HEK293 (cell line): ENCODE measurements around the gene MATN3.
"Not testable (repeated sequence)": the region's sequence is repeated elsewhere in the genome, so short reads cannot be mapped to it uniquely, and the experiment has no call there.

Experiments
- CTCF ChIA-PET: fragments of 350-600 bp; formaldehyde crosslinking; extraction: SDS; loops from one replicate; lab custom pipeline; 2021; ENCODE audit warnings: antibody characterized with exemption; lab: Yijun Ruan, JAX
- POLR2A ChIA-PET: fragments of 300-600 bp; formaldehyde crosslinking; extraction: SDS; loops from one replicate; lab custom pipeline; 2020; ENCODE audit warnings: antibody characterized with exemption, inconsistent platforms; lab: Yijun Ruan, JAX
- H3K27ac ChIP-seq: fragments of 200-500 bp; sonication (Bioruptor generic); 2 replicates; pipeline ENCODE4 v1.5.1; 2014; ENCODE audit warnings: low read depth, low read length, control low read depth, inconsistent platforms; ENCODE audit errors: extremely low read depth
- H3K36me3 ChIP-seq, 2 experiments: fragments of 200-500 bp in 1 of 2; sonication (Bioruptor generic) in 1 of 2; 1 replicate in 1 of 2; 2 replicates in 1 of 2; pipeline ENCODE4 v1.5.1; 2014 to 2017; ENCODE audit warnings: inconsistent platforms in 2 of 2, low read length in 2 of 2; ENCODE audit not compliant: control insufficient read depth in 2 of 2, insufficient read depth in 1 of 2
- H3K4me1 ChIP-seq: fragments of 200-500 bp; sonication (Bioruptor generic); 2 replicates; pipeline ENCODE4 v1.5.1; 2014; ENCODE audit warnings: mild to moderate bottlenecking, low read length, inconsistent platforms; ENCODE audit not compliant: control insufficient read depth, insufficient read depth
- H3K4me3 ChIP-seq: 2 replicates; pipeline ENCODE4 v1.5.1; 2011; ENCODE audit warnings: low read depth, mild to moderate bottlenecking, control low read depth, low read length, moderate library complexity
- H3K9me3 ChIP-seq: fragments of 200-500 bp; sonication (Bioruptor generic); 2 replicates; pipeline ENCODE4 v1.5.1; 2014; ENCODE audit warnings: low read depth, low read length, inconsistent platforms; ENCODE audit not compliant: control insufficient read depth, insufficient read depth
- GLIS1 ChIP-seq: fragments of 450-650 bp; formaldehyde crosslinking; IDR thresholded peaks from 2 replicates; pipeline ENCODE4 v1.5.1; 2016; ENCODE audit warnings: missing biosample characterization, missing genetic modification characterization
- KLF17 ChIP-seq: fragments of 450-650 bp; formaldehyde crosslinking; IDR thresholded peaks from 2 replicates; pipeline ENCODE4 v1.5.1; 2016; ENCODE audit warnings: missing biosample characterization, missing genetic modification characterization
- OSR2 ChIP-seq: fragments of 450-650 bp; formaldehyde crosslinking; IDR thresholded peaks from 2 replicates; pipeline ENCODE4 v1.5.1; 2016; ENCODE audit warnings: missing biosample characterization, missing genetic modification characterization
- TCF7L2 ChIP-seq: IDR thresholded peaks from 2 replicates; pipeline ENCODE4 v1.6.1; 2011; ENCODE audit warnings: low read depth, mild to moderate bottlenecking, inconsistent platforms, low read length, moderate library complexity, borderline replicate concordance
- ZFHX2 ChIP-seq: fragments of 450-650 bp; formaldehyde crosslinking; conservative IDR thresholded peaks from 2 replicates; pipeline ENCODE4 v1.5.1; 2016; ENCODE audit warnings: missing biosample characterization, missing genetic modification characterization
- ZNF121 ChIP-seq: fragments of 450-650 bp; formaldehyde crosslinking; IDR thresholded peaks from 2 replicates; pipeline ENCODE4 v1.5.1; 2016; ENCODE audit warnings: missing biosample characterization, missing genetic modification characterization
- ZNF404 ChIP-seq: fragments of 450-650 bp; formaldehyde crosslinking; IDR thresholded peaks from 2 replicates; pipeline ENCODE4 v1.5.1; 2017; ENCODE audit warnings: missing biosample characterization, missing genetic modification characterization
- ZNF549 ChIP-seq: fragments of 450-650 bp; IDR thresholded peaks from 2 replicates; pipeline ENCODE4 v1.5.1; 2018; ENCODE audit warnings: missing biosample characterization, missing genetic modification characterization, mild to moderate bottlenecking, inconsistent platforms, moderate library complexity
- ZSCAN16 ChIP-seq: fragments of 450-650 bp; formaldehyde crosslinking; IDR thresholded peaks from 2 replicates; pipeline ENCODE4 v1.5.1; 2016; ENCODE audit warnings: missing biosample characterization, missing genetic modification characterization
- TF ChIP-seq, protein P1 (sequence below): fragments of 450-650 bp; formaldehyde crosslinking; IDR thresholded peaks from 2 replicates; pipeline ENCODE4 v1.5.1; 2016; ENCODE audit warnings: missing biosample characterization, missing genetic modification characterization
- TF ChIP-seq, protein P2 (sequence below): fragments of 450-650 bp; formaldehyde crosslinking; IDR thresholded peaks from 2 replicates; pipeline ENCODE4 v1.5.1; 2017; ENCODE audit warnings: missing biosample characterization, missing genetic modification characterization
- TF ChIP-seq, protein P3 (sequence below): fragments of 450-650 bp; formaldehyde crosslinking; IDR thresholded peaks from 2 replicates; pipeline ENCODE4 v1.5.1; 2017; ENCODE audit warnings: missing biosample characterization, missing genetic modification characterization

Gene MATN3

DNA sequence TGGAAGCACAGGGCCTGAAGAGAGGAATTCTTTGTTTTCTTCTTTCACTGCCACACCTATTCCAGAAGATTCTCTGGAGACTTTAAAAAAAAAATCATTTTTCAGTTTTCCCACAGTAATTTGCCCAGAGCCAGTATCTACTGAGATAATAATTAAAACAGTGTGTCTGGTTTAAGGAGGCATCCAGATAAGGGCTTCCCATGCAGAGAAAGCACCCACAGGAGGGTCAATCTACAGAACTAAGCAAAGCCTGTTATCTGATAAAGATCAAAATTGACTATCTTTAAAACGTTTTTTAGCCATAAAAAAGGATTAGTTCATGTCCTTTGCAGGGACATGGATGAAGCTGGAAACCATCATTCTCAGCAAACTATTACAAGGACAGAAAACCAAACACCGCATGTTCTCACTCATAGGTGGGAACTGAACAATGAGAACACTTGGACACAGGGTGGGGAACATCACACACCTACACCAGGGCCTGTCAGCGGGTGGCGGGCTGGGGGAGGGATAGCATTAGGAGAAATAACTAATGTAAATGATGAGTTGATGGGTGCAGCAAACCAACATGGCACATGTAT, 33.3 kb upstream of the MATN3 start:
- peaks cover 22% of the 10 kb centered on the region for H3K4me1 ChIP-seq
- peak; percentile 61; the same call in 1 of the 2 replicates for TF ChIP-seq GLIS1 (tag by site-specific recombination)
- peak; percentile 59 for TF ChIP-seq OSR2 (tag by site-specific recombination)
- TF ChIP-seq, protein P1, sequence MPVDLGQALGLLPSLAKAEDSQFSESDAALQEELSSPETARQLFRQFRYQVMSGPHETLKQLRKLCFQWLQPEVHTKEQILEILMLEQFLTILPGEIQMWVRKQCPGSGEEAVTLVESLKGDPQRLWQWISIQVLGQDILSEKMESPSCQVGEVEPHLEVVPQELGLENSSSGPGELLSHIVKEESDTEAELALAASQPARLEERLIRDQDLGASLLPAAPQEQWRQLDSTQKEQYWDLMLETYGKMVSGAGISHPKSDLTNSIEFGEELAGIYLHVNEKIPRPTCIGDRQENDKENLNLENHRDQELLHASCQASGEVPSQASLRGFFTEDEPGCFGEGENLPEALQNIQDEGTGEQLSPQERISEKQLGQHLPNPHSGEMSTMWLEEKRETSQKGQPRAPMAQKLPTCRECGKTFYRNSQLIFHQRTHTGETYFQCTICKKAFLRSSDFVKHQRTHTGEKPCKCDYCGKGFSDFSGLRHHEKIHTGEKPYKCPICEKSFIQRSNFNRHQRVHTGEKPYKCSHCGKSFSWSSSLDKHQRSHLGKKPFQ: peak; percentile 96
- TF ChIP-seq, protein P2, sequence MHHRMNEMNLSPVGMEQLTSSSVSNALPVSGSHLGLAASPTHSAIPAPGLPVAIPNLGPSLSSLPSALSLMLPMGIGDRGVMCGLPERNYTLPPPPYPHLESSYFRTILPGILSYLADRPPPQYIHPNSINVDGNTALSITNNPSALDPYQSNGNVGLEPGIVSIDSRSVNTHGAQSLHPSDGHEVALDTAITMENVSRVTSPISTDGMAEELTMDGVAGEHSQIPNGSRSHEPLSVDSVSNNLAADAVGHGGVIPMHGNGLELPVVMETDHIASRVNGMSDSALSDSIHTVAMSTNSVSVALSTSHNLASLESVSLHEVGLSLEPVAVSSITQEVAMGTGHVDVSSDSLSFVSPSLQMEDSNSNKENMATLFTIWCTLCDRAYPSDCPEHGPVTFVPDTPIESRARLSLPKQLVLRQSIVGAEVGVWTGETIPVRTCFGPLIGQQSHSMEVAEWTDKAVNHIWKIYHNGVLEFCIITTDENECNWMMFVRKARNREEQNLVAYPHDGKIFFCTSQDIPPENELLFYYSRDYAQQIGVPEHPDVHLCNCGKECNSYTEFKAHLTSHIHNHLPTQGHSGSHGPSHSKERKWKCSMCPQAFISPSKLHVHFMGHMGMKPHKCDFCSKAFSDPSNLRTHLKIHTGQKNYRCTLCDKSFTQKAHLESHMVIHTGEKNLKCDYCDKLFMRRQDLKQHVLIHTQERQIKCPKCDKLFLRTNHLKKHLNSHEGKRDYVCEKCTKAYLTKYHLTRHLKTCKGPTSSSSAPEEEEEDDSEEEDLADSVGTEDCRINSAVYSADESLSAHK (tag by site-specific recombination): peak; percentile 36
- CTCF ChIA-PET: interaction anchor here (5.3 kb wide), 1 partner anchor 30 kb away, joined by 31 read pairs; no protein-coding TSS in a partner anchor
- POLR2A ChIA-PET, H3K9me3 ChIP-seq, H3K36me3 ChIP-seq, H3K27ac ChIP-seq, H3K4me3 ChIP-seq: not testable (repeated sequence)

- Histone ChIP-seq H3K36me3 (peaks cover 4 to 11% of the 10 kb centered on the region in 2 experiments), H3K9me3 (no peaks in the 10 kb centered on the region), H3K4me1 (peaks cover 22% of the 10 kb centered on the region), H3K4me3 (no peak overlapping the region), H3K27ac (no peak overlapping the region)
- TF ChIP-seq ZNF121 (tag by site-specific recombination) (peak; percentile 59), ZNF404 (tag by site-specific recombination) (no peak)
- CTCF ChIA-PET: interaction anchor here (0.6 to 5.3 kb wide), 5 partner anchors 9 to 178 kb away, joined by 3 to 31 read pairs (median 3); no protein-coding TSS in a partner anchor
- POLR2A ChIA-PET: no interaction called here
These were observed 32.3 kb upstream of the MATN3 start for GRCh38 chr2:20044778-20045177.

- peaks cover 23 to 31% of the 10 kb centered on the region in 2 experiments for H3K36me3 ChIP-seq
- TF ChIP-seq KLF17 (tag by site-specific recombination): no peak
- TF ChIP-seq, protein P3, sequence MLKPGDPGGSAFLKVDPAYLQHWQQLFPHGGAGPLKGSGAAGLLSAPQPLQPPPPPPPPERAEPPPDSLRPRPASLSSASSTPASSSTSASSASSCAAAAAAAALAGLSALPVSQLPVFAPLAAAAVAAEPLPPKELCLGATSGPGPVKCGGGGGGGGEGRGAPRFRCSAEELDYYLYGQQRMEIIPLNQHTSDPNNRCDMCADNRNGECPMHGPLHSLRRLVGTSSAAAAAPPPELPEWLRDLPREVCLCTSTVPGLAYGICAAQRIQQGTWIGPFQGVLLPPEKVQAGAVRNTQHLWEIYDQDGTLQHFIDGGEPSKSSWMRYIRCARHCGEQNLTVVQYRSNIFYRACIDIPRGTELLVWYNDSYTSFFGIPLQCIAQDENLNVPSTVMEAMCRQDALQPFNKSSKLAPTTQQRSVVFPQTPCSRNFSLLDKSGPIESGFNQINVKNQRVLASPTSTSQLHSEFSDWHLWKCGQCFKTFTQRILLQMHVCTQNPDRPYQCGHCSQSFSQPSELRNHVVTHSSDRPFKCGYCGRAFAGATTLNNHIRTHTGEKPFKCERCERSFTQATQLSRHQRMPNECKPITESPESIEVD (tag by site-specific recombination): 0 out of 2 replicates have a peak, but pooled peaks have one; percentile 21
- TF ChIP-seq ZFHX2: no peak
- TF ChIP-seq ZNF549 (tag by site-specific recombination): no peak
- TF ChIP-seq ZSCAN16: no peak
- TF ChIP-seq TCF7L2: no peak
These were observed 30.1 kb upstream of the MATN3 start for GRCh38 chr2:20042531-20042930.

More at GRCh38 chr2:20042531-20042930, 30.1 kb upstream of the MATN3 start:
- Histone ChIP-seq H3K27ac (no peak overlapping the region; the same call in 1 of the 2 replicates), H3K9me3 (no peaks in the 10 kb centered on the region), H3K4me1 (peaks cover 15% of the 10 kb centered on the region), H3K4me3 (no peak overlapping the region)
- ChIA-PET CTCF (interaction anchor here (0.6 to 5.3 kb wide), 4 partner anchors 12 to 284 kb away, joined by 3 to 31 read pairs (median 4); no protein-coding TSS in a partner anchor), POLR2A (interaction anchor here (0.6 kb wide), 1 partner anchor 140 kb away, joined by 3 read pairs; no protein-coding TSS in a partner anchor)
